GM12872 (cell line): ENCODE measurements around the gene IBA57.
A peak's percentile ranks its signal among the peaks of the same experiment; 100 is the strongest.

Experiments
- CTCF ChIP-seq: IDR thresholded peaks from 3 replicates; pipeline ENCODE4 v1.5.1; 2011; ENCODE audit warnings: low read depth, mild to moderate bottlenecking, low read length, moderate library complexity; ENCODE audit not compliant: insufficient read depth

Gene IBA57

GRCh38 chr1:228165372-228166169 is at the start of gene IBA57:
IBA57 (plus strand) TSS chr1:228165804; CDS start chr1:228165817, 13 bp downstream.
- peak; percentile 91 for TF ChIP-seq CTCF

GRCh38 chr1:228117335-228117734 is 48.3 kb upstream of the IBA57 start:
- TF ChIP-seq CTCF = no peak

- no peak for TF ChIP-seq CTCF
Observed at GRCh38 chr1:228118040-228118439, 47.6 kb upstream of the IBA57 start.

- no peak for TF ChIP-seq CTCF
Observed at GRCh38 chr1:228120351-228120750, 45.3 kb upstream of the IBA57 start.

- TF ChIP-seq CTCF = no peak
Observed at GRCh38 chr1:228120857-228121489, 44.6 kb upstream of the IBA57 start.

GRCh38 chr1:228122921-228123441 is 42.6 kb upstream of the IBA57 start:
- no peak for TF ChIP-seq CTCF

GRCh38 chr1:228123505-228123904 is 42.1 kb upstream of the IBA57 start:
- no peak for TF ChIP-seq CTCF
